Endothelial cell of umbilical vein (primary cell): Measurements from ENCODE around the gene MACROH2A1. TPM values are rescaled to one million over a fixed set of nuclear protein-coding genes. Genes with fewer than 3 reads are reported as not detected.

Experiments
- BruUV-seq: library from RNA; stranded (reverse); fragments of 400-500 nt; replicated peaks from 2 replicates; lab custom pipeline; 2021; lab: Mats Ljungman, UMichigan
- CTCF ChIA-PET: fragments of 300-600, 350-600 bp; sonication (Branson Sonifier 250); formaldehyde crosslinking; loops from one replicate; lab custom pipeline; 2021; ENCODE audit warnings: antibody characterized with exemption, inconsistent platforms; lab: Charles Lee
- POLR2A ChIA-PET: fragments of 300-600, 350-600 bp; sonication (Branson Sonifier 250); formaldehyde crosslinking; loops from one replicate; lab custom pipeline; 2021; ENCODE audit warnings: antibody characterized with exemption, inconsistent platforms; lab: Charles Lee
- DNase-seq: peaks from one replicate; pipeline ENCODE4 v3.0.0-alpha.2; 2011; ENCODE audit warnings: low read depth, low spot score
- FAIRE-seq: peaks from 2 replicates; lab custom pipeline; 2011; peaks lifted over from hg19 to GRCh38; lab: Jason Lieb, UNC
- H2AFZ ChIP-seq: 2 replicates; pipeline ENCODE4 v1.6.0; 2012; ENCODE audit warnings: low read depth, low read length, control low read depth, inconsistent platforms
- H3K27ac ChIP-seq: 2 replicates; pipeline ENCODE4 v1.5.1; 2011; ENCODE audit warnings: low read depth, mild to moderate bottlenecking, control low read depth, low read length, moderate library complexity; ENCODE audit not compliant: insufficient read depth
- H3K27me3 ChIP-seq, 2 experiments: 2 replicates each; pipeline versions ENCODE4 v1.6.0 to v1.6.1; 2011; ENCODE audit warnings: low read length in 2 of 2, mixed read lengths in 1 of 2; ENCODE audit not compliant: control insufficient read depth in 2 of 2, insufficient read depth in 2 of 2
- H3K36me3 ChIP-seq, 2 experiments: 2 replicates in 1 of 2; 3 replicates in 1 of 2; pipeline ENCODE4 v1.5.1; 2011; ENCODE audit warnings: low read length in 2 of 2, mild to moderate bottlenecking in 1 of 2, moderate library complexity in 1 of 2; ENCODE audit not compliant: control insufficient read depth in 2 of 2, insufficient read depth in 2 of 2; ENCODE audit errors: extremely low read depth in 1 of 2
- H3K4me1 ChIP-seq: 3 replicates; pipeline ENCODE4 v1.5.1; 2011; ENCODE audit warnings: mild to moderate bottlenecking, low read length; ENCODE audit not compliant: control insufficient read depth, insufficient read depth; ENCODE audit errors: extremely low read depth
- H3K4me2 ChIP-seq: 2 replicates; pipeline ENCODE4 v1.6.1; 2011; ENCODE audit warnings: low read length, control low read depth, mixed read lengths; ENCODE audit not compliant: insufficient read depth
- H3K4me3 ChIP-seq, 3 experiments: fragments of 200-600 bp in 1 of 3; sonication (generic), shearing (Covaris generic) in 1 of 3; replicated peaks in 1 of 3; 2 replicates each; pipeline ENCODE4 v1.5.1; 2011 to 2016; ENCODE audit warnings: control low read depth in 3 of 3, low read length in 3 of 3, mild to moderate bottlenecking in 2 of 3, inconsistent platforms in 1 of 3, low read depth in 1 of 3, moderate library complexity in 1 of 3; ENCODE audit not compliant: insufficient read depth in 1 of 3
- H3K79me2 ChIP-seq: 2 replicates; pipeline ENCODE4 v1.6.0; 2012; ENCODE audit warnings: low read length, inconsistent platforms; ENCODE audit not compliant: control insufficient read depth, insufficient read depth
- H3K9ac ChIP-seq: replicated peaks from 2 replicates; pipeline ENCODE3; 2011; ENCODE audit warnings: low read length, control low read depth; ENCODE audit not compliant: insufficient read depth; ENCODE audit errors: extremely low read depth
- H3K9me1 ChIP-seq: replicated peaks from 3 replicates; pipeline ENCODE4 v1.6.0; 2011; ENCODE audit warnings: mild to moderate bottlenecking, low read length; ENCODE audit not compliant: control insufficient read depth, insufficient read depth; ENCODE audit errors: extremely low read depth
- H3K9me3 ChIP-seq: replicated peaks from 2 replicates; pipeline ENCODE4 v1.5.1; 2012; ENCODE audit warnings: low read length, inconsistent platforms; ENCODE audit not compliant: control insufficient read depth, insufficient read depth
- H4K20me1 ChIP-seq: replicated peaks from 2 replicates; pipeline ENCODE3; 2011; ENCODE audit warnings: mild to moderate bottlenecking, low read length; ENCODE audit not compliant: control insufficient read depth, insufficient read depth; ENCODE audit errors: extremely low read depth
- EZH2 ChIP-seq: IDR thresholded peaks from 2 replicates; pipeline ENCODE4 v1.6.1; 2012; ENCODE audit warnings: borderline replicate concordance, low read depth, mild to moderate bottlenecking, moderate library complexity, low read length, inconsistent platforms; ENCODE audit not compliant: severe bottlenecking
- FOS ChIP-seq: IDR thresholded peaks from 2 replicates; pipeline ENCODE4 v1.6.1; 2011; ENCODE audit warnings: mild to moderate bottlenecking, low read length, moderate library complexity, borderline replicate concordance; ENCODE audit not compliant: insufficient read depth
- GATA2 ChIP-seq: IDR thresholded peaks from 2 replicates; pipeline ENCODE4 v1.7.0; 2011; ENCODE audit warnings: low read depth, mild to moderate bottlenecking, moderate library complexity, mixed read lengths, low read length; ENCODE audit not compliant: insufficient read length, insufficient read depth
- JUN ChIP-seq: IDR thresholded peaks from 2 replicates; pipeline ENCODE4 v1.6.1; 2011; ENCODE audit warnings: borderline replicate concordance, low read depth; ENCODE audit not compliant: insufficient read length, insufficient read depth
- MYC ChIP-seq: IDR thresholded peaks from one replicate; pipeline ENCODE4 v1.6.1; 2011; ENCODE audit warnings: mild to moderate bottlenecking, low read depth, low read length
- POLR2A ChIP-seq: IDR thresholded peaks from 2 replicates; pipeline ENCODE4 v1.6.1; 2012; ENCODE audit warnings: low read depth, mild to moderate bottlenecking, control low read depth, low read length
- POLR2AphosphoS5 ChIP-seq: IDR thresholded peaks from 2 replicates; pipeline ENCODE4 v1.6.1; 2012; ENCODE audit warnings: low read depth, mild to moderate bottlenecking, control low read depth, low read length, moderate library complexity; ENCODE audit not compliant: insufficient read depth
- dilution Hi-C: fragments of 300-500 bp; cut with MboI; formaldehyde crosslinking; loops from one replicate; pipeline ENCODE4 v1.15.0; 2019; ENCODE audit warnings: low sequenced_read_pairs; ENCODE audit not compliant: extremely low pct_ligation_motif_present
- intact Hi-C: fragments of 100-400 bp; cut with micrococcal nuclease; formaldehyde crosslinking; loops from one replicate; pipeline ENCODE4 v1.10.0; 2022
- polyA plus RNA-seq, 4 experiments: library from polyadenylated mRNA; depleted of rRNA in 3 of 4; stranded (reverse) in 3 of 4; unstranded in 1 of 4; fragments of >200 nt; gene quantifications; 2 replicates each; pipeline versions ENCODE4 v1.2.1 to v1.2.3, GENCODE V29; 2011 to 2012; ENCODE audit warnings: missing spikeins in 1 of 4
- total RNA-seq: library from RNA; stranded (reverse); gene quantifications from 2 replicates; pipeline ENCODE4 v1.2.3, GENCODE V29; 2021
- TF ChIP-seq, protein P1 (sequence below): IDR thresholded peaks from 2 replicates; pipeline ENCODE4 v1.6.1; 2011; ENCODE audit not compliant: insufficient read depth, insufficient read length
- TF ChIP-seq, protein P2 (sequence below), 2 donors: IDR thresholded peaks; 1 replicate in 1 of 2; 2 replicates in 1 of 2; pipeline ENCODE4 v1.5.1; 2011; ENCODE audit warnings: low read length in 2 of 2, mild to moderate bottlenecking in 2 of 2, moderate library complexity in 2 of 2, control low read depth in 1 of 2, inconsistent platforms in 1 of 2, low read depth in 1 of 2; ENCODE audit not compliant: insufficient read depth in 1 of 2; ENCODE audit errors: extremely low read depth in 1 of 2

The MACROH2A1 gene
- total and polyA plus RNA-seq, 2 donors (not counting 3 experiments of a cell fraction or from before 2014, with no cell fraction given) = 89.3 to 147 TPM

DNA sequence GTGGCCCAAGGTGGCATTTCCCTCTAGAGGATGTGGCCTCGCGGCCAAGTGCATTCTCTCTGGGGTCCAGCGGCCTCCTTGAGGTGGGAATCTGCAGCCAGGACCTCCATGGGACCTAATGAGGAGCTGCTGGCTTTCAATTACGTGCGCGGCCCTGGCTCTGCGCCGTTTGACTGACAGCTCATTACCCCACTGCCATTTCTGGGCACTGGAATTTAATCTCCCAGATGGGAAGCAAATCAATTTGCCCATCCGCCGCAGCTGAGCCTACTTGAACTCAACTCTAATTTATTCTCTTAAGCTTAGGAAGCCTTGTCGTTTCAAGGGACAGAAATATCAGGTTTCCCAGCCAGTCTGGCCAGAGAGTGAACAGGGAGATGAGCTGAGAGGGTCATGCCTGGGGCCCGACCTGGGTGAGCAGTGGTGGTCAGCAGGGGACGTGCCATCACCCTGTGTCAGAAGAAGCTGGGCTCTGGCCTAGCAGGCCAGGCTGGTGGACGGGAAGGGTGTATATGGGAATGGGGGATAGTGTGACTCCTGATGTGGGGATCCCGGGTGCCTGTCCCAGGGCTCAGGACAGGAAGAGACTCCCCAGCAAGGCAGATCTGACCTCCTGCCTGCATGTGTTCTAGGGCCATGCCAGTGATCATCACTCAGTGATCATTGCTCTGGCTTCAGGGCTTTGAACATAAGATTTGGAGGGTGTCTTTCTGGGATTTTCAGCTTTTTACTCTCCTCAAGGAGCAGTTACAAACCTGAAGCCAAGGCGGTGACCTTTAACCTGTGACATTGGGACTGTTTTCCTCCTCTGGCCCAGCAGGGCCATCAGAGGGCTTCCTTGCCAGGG lies 69.7 kb downstream of the MACROH2A1 start:
- H3K36me3 ChIP-seq = peaks cover 0 to 2% of the 10 kb centered on the region in 2 experiments
- H3K27ac ChIP-seq = no peak overlapping the region
- H3K4me1 ChIP-seq = no peaks in the 10 kb centered on the region
- ChIA-PET POLR2A (no interaction called here), CTCF (interaction anchor here (0.6 to 1.3 kb wide), 3 partner anchors 121 to 276 kb away, joined by 3 to 6 read pairs (median 5); no protein-coding TSS in a partner anchor)
- no peak overlapping the region for H3K4me2 ChIP-seq
- no peak overlapping the region for H3K4me3 ChIP-seq
- TSS peak; percentile 9 for BruUV-seq
- dilution Hi-C loops (no loop called here), intact Hi-C loops (no loop called here)
- DNase-seq = no peak
- H3K9me1 ChIP-seq = no peaks in the 10 kb centered on the region
- no peaks in the 10 kb centered on the region for H3K27me3 ChIP-seq
- H3K9ac ChIP-seq = no peak overlapping the region
- FAIRE-seq = no peak
- TF ChIP-seq GATA2 (no peak), JUN (no peak), EZH2 (no peak), POLR2AphosphoS5 (no peak), POLR2A (no peak), FOS (no peak), MYC (no peak)
- TF ChIP-seq, protein P1, sequence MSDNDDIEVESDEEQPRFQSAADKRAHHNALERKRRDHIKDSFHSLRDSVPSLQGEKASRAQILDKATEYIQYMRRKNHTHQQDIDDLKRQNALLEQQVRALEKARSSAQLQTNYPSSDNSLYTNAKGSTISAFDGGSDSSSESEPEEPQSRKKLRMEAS = no peak
- TF ChIP-seq, protein P2, sequence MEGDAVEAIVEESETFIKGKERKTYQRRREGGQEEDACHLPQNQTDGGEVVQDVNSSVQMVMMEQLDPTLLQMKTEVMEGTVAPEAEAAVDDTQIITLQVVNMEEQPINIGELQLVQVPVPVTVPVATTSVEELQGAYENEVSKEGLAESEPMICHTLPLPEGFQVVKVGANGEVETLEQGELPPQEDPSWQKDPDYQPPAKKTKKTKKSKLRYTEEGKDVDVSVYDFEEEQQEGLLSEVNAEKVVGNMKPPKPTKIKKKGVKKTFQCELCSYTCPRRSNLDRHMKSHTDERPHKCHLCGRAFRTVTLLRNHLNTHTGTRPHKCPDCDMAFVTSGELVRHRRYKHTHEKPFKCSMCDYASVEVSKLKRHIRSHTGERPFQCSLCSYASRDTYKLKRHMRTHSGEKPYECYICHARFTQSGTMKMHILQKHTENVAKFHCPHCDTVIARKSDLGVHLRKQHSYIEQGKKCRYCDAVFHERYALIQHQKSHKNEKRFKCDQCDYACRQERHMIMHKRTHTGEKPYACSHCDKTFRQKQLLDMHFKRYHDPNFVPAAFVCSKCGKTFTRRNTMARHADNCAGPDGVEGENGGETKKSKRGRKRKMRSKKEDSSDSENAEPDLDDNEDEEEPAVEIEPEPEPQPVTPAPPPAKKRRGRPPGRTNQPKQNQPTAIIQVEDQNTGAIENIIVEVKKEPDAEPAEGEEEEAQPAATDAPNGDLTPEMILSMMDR (IDR thresholded peaks at IDR 0.05; ENCODE audit: extremely low read depth in 1 of 2, insufficient read depth in 1 of 2, low read depth in 1 of 2, low read length in 2 of 2) = no peak
- no peak overlapping the region for H2AFZ ChIP-seq
- no peaks in the 10 kb centered on the region for H3K9me3 ChIP-seq
- H3K79me2 ChIP-seq = no peaks in the 10 kb centered on the region
- H4K20me1 ChIP-seq = no peaks in the 10 kb centered on the region
